Heart left ventricle (tissue), 16 donors: ENCODE data around the gene CCNC. TPM values are rescaled to one million over a fixed set of nuclear protein-coding genes. Genes with fewer than 3 reads are reported as not detected.

Experiments
- ATAC-seq, 4 donors: fragments of 200-7000 bp; cut with Tn5 transposase; one replicate each; pipeline ENCODE4 v1.9.1; 2020 to 2022; ENCODE audit warnings: moderate library complexity in 4 of 4, mild to moderate bottlenecking in 3 of 4, moderate number of reproducible peaks in 1 of 4
- DNase-seq, 5 donors: peaks; one replicate each; pipeline ENCODE4 v3.0.0-alpha.2; 2020
- H3K27ac ChIP-seq, 12 donors: fragments of 200-600 bp; sonication (generic) in 4 of 12; one replicate each; pipeline versions ENCODE4 v1.5.0 to v1.8.0; 2016 to 2022; ENCODE audit warnings: mild to moderate bottlenecking in 2 of 12
- H3K27me3 ChIP-seq, 9 donors: fragments of 200-600 bp; sonication (generic) in 2 of 9; one replicate each; pipeline versions ENCODE4 v1.5.1 to v1.8.0; 2016 to 2022; ENCODE audit warnings: mild to moderate bottlenecking in 3 of 9
- H3K36me3 ChIP-seq, 9 donors: fragments of 200-600 bp; sonication (generic) in 2 of 9; one replicate each; pipeline versions ENCODE4 v1.5.0 to v1.8.0; 2018 to 2022; ENCODE audit warnings: mild to moderate bottlenecking in 2 of 9
- H3K4me1 ChIP-seq, 12 donors: fragments of 200-600 bp; sonication (generic) in 4 of 12; one replicate each; pipeline versions ENCODE4 v1.5.0 to v1.8.0; 2016 to 2022; ENCODE audit warnings: mild to moderate bottlenecking in 3 of 12
- H3K4me3 ChIP-seq, 12 donors: fragments of 200-600 bp; sonication (generic) in 4 of 12; one replicate each; pipeline versions ENCODE4 v1.5.0 to v1.8.0; 2017 to 2022; ENCODE audit warnings: mild to moderate bottlenecking in 9 of 12, moderate library complexity in 4 of 12
- H3K9me3 ChIP-seq, 12 donors: fragments of 200-600 bp; sonication (generic) in 4 of 12; one replicate each; pipeline versions ENCODE4 v1.5.0 to v1.8.0; 2016 to 2022; ENCODE audit warnings: mild to moderate bottlenecking in 1 of 12
- CTCF ChIP-seq, 12 donors: fragments of 200-600 bp; sonication (generic) in 4 of 12; IDR thresholded peaks; one replicate each; pipeline versions ENCODE4 v1.5.0 to v1.8.0; 2018 to 2022; ENCODE audit warnings: antibody characterized with exemption in 12 of 12, mild to moderate bottlenecking in 5 of 12
- POLR2A ChIP-seq, 2 donors: fragments of 450-650 bp; IDR thresholded peaks; one replicate each; pipeline ENCODE4 v1.6.1; 2017; ENCODE audit warnings: antibody characterized with exemption in 2 of 2, mild to moderate bottlenecking in 2 of 2, moderate library complexity in 2 of 2
- WGBS, 4 donors: extraction: QIAGEN DNeasy Blood & Tissue Kit in 2 of 4; methylation state at CpG; one replicate each; pipeline versions ENCODE4 v1.1.5 to v1.1.7; 2013 to 2018; 5-methylcytosine and 5-hydroxymethylcytosine counted together
- intact Hi-C, 10 donors: fragments of 100-400 bp; cut with DNase I; formaldehyde crosslinking; loops; one replicate each; pipeline versions ENCODE4 v1.11.1 to v1.14.2; 2022
- polyA plus RNA-seq, 2 donors: library from polyadenylated mRNA; stranded (reverse); fragments of 200-250 nt; gene quantifications; one replicate each; pipeline ENCODE4 v1.2.3, GENCODE V29; 2013
- total RNA-seq, 9 donors: library from RNA; depleted of rRNA in 2 of 9; stranded (reverse); fragments of >200 nt in 2 of 9; fragmentation: NEBNext Ultra II Directional in 3 of 9; extraction: Animal tissue kit (Norgen Biotek cat#: 25700) in 3 of 9; gene quantifications; one replicate each; pipeline versions ENCODE4 v1.1.0 to v1.2.4, GENCODE V29; 2016 to 2023
- donor health status: ischemic (EF 13 %, LVEDD 7.1; RV severe dilation, severe dysfunction).
- donor health status: healthy with polysubstance abuse.
- donor health status: DM: no; HTN: yes; CAD: no.
- donor health status: DM: no; HTN: no; CAD: no.
- donor health status: ischemic (EF 25% LVEDD 6.9; RV normal size, moderate dysfunction).
- donor health status: ischemic (EF 25% LVEDD 5.7; RV mildly dilated, moderate dysfunction).
- donor health status: healthy.
- donor health status: DM: yes; HTN: yes; CAD: no.
- donor health status: ischemic (EF 35%, LVEDD 5.7; RV mildly dilated, moderate dysfunction).
- donor health status: nonischemic (EF 11% LVEDD 7.7; RV severe dilation, severe dysfunction).
- donor health status: DM: yes; HTN: yes; CAD: no.
- donor health status: PGD.
- donor health status: ischemic (EF 29% LVEDD 5.4; RV normal size, mild dysfunction).
- donor health status: nonischemic (EF 23%, LVEDD 6.1; RV moderate dilation, normal function).

The CCNC gene
- total and polyA plus RNA-seq, 11 donors, result 12.3 to 24.2 (median 17.9) TPM

- H3K27me3 ChIP-seq, result peaks cover 30 to 96% (median 80%) of the 10 kb centered on the region in 9 donors
- intact Hi-C loops, result loop anchor here in 5 of 10 donors (5.0 to 10.0 kb wide), 3 partner anchors 150 to 155 kb away; no protein-coding TSS in a partner anchor
- H3K4me3 ChIP-seq, result no peak overlapping the region
- H3K36me3 ChIP-seq, result no peaks in the 10 kb centered on the region
- peaks cover 0 to 17% (median 0%) of the 10 kb centered on the region in 12 donors for H3K9me3 ChIP-seq
- 26 to 29% (median 27%) methylated on average over 6 of the region's 6 CpGs for WGBS, 4 donors
- DNase-seq (no peak), ATAC-seq (no peak)
- peaks cover 0 to 39% (median 20%) of the 10 kb centered on the region in 12 donors for H3K4me1 ChIP-seq
- no peak overlapping the region for H3K27ac ChIP-seq
- no peak for TF ChIP-seq POLR2A (IDR thresholded peaks at IDR 0.05)
- TF ChIP-seq CTCF (IDR thresholded peaks at IDR 0.05), result no peak
Observed at GRCh38 chr6:99591673-99592364, 23.4 kb upstream of the CCNC start.

GRCh38 chr6:99590728-99591672 is 22.5 kb upstream of the CCNC start:
- Histone ChIP-seq H3K36me3 (no peaks in the 10 kb centered on the region), H3K27ac (no peak overlapping the region), H3K4me3 (peak overlapping the region in 1 of 12 donors; percentile 21), H3K9me3 (peaks cover 0 to 17% (median 0%) of the 10 kb centered on the region in 12 donors), H3K27me3 (peaks cover 30 to 87% (median 74%) of the 10 kb centered on the region in 9 donors), H3K4me1 (peaks cover 0 to 39% (median 20%) of the 10 kb centered on the region in 12 donors)
- 4 to 10% (median 6%) methylated on average over 48 to 63 of the region's 63 CpGs for WGBS, 4 donors
- DNase-seq, result no peak
- TF ChIP-seq POLR2A (IDR thresholded peaks at IDR 0.05), result no peak
- TF ChIP-seq CTCF (IDR thresholded peaks at IDR 0.05), result no peak
- ATAC-seq, result peak in 2 of 4 donors; percentile 33 to 40
- intact Hi-C loops, result loop anchor here in 5 of 10 donors (5.0 to 10.0 kb wide), 3 partner anchors 151 to 156 kb away; no protein-coding TSS in a partner anchor

- H3K4me1 ChIP-seq, result peaks cover 0 to 39% (median 20%) of the 10 kb centered on the region in 12 donors
- peaks cover 0 to 8% (median 0%) of the 10 kb centered on the region in 12 donors for H3K9me3 ChIP-seq
- intact Hi-C loops, result loop anchor here in 9 of 10 donors (5.0 to 10.0 kb wide), 3 partner anchors 152 to 157 kb away; no protein-coding TSS in a partner anchor
- DNase-seq, result no peak
- 34 to 47% (median 41%) methylated on average over 10 of the region's 10 CpGs for WGBS, 4 donors
- TF ChIP-seq POLR2A (IDR thresholded peaks at IDR 0.05) (no peak), CTCF (IDR thresholded peaks at IDR 0.05) (no peak)
- no peak overlapping the region for H3K4me3 ChIP-seq
- H3K36me3 ChIP-seq, result no peaks in the 10 kb centered on the region
- peaks cover 30 to 79% (median 65%) of the 10 kb centered on the region in 9 donors for H3K27me3 ChIP-seq
- no peak for ATAC-seq
- H3K27ac ChIP-seq, result no peak overlapping the region
Observed at GRCh38 chr6:99589907-99590493, 21.5 kb upstream of the CCNC start.
